HepG2 (cell line): ENCODE measurements around the gene BRSK2. TPM values are rescaled to one million over a fixed set of nuclear protein-coding genes. Genes with fewer than 3 reads are reported as not detected.

ENCODE experiments used
- ATAC-seq: fragments of 200-7000 bp; cut with Tn5 transposase; 3 replicates; pipeline ENCODE4 v1.9.1; 2020; ENCODE audit warnings: mild to moderate bottlenecking, moderate library complexity
- BruUV-seq: library from RNA; stranded (reverse); fragments of 400-500 nt; replicated peaks from 2 replicates; lab custom pipeline; 2021; lab: Mats Ljungman, UMichigan
- CTCF ChIA-PET: fragments of 300-600 bp; formaldehyde crosslinking; extraction: SDS; loops from one replicate; lab custom pipeline; 2021; ENCODE audit warnings: low total read pairs, inconsistent platforms, low intra/inter-chr PET ratio; lab: Yijun Ruan, JAX
- POLR2A ChIA-PET: fragments of 350-600 bp; sonication (Branson Sonifier 250); formaldehyde crosslinking; loops from one replicate; lab custom pipeline; 2020; ENCODE audit warnings: antibody characterized with exemption, inconsistent platforms; lab: Yijun Ruan, JAX
- DNase-seq: peaks from one replicate; pipeline ENCODE4 v3.0.0-alpha.2; 2015; ENCODE audit warnings: low spot score
- FAIRE-seq: peaks from 3 replicates; lab custom pipeline; 2011; peaks lifted over from hg19 to GRCh38; lab: Jason Lieb, UNC
- H2AFZ ChIP-seq: one replicate; pipeline ENCODE4 v1.6.1; 2011; ENCODE audit warnings: low read length, inconsistent platforms
- H3K27ac ChIP-seq: fragments of 300-600 bp; 3 replicates; pipeline ENCODE4 v1.8.0; 2011; ENCODE audit warnings: mixed run types, mild to moderate bottlenecking, mixed read lengths, low read length, inconsistent platforms; ENCODE audit not compliant: insufficient read depth; ENCODE audit errors: extremely low read length
- H3K27me3 ChIP-seq, 2 experiments: fragments of 200-600 bp in 1 of 2; 2 replicates in 1 of 2; 3 replicates in 1 of 2; pipeline versions ENCODE4 v1.6.0 to v1.8.0; 2011; ENCODE audit warnings: low read length in 2 of 2, mild to moderate bottlenecking in 2 of 2, moderate library complexity in 2 of 2, inconsistent platforms in 1 of 2; ENCODE audit not compliant: insufficient read depth in 2 of 2, control insufficient read depth in 1 of 2
- H3K36me3 ChIP-seq, 2 experiments: fragments of 200-600 bp in 1 of 2; replicated peaks in 1 of 2; 2 replicates in 1 of 2; 3 replicates in 1 of 2; pipeline versions ENCODE4 v1.5.1 to v1.8.0; 2011; ENCODE audit warnings: low read length in 2 of 2, inconsistent platforms in 1 of 2; ENCODE audit not compliant: insufficient read depth in 2 of 2, control insufficient read depth in 1 of 2
- H3K4me1 ChIP-seq: 2 replicates; pipeline ENCODE4 v1.5.1; 2012; ENCODE audit warnings: low read length, inconsistent platforms; ENCODE audit not compliant: insufficient read depth
- H3K4me2 ChIP-seq: 2 replicates; pipeline ENCODE4 v1.6.0; 2011; ENCODE audit warnings: low read depth, low read length, inconsistent platforms
- H3K4me3 ChIP-seq, 3 experiments: fragments of 200-600 bp in 1 of 3; sonication (generic), shearing (Covaris generic) in 1 of 3; replicated peaks in 1 of 3; 2 replicates each; pipeline ENCODE4 v1.5.1; 2011 to 2016; ENCODE audit warnings: low read length in 3 of 3, inconsistent platforms in 2 of 3, low read depth in 2 of 3, mild to moderate bottlenecking in 2 of 3, control low read depth in 1 of 3, mixed read lengths in 1 of 3; ENCODE audit not compliant: insufficient read depth in 1 of 3
- H3K79me2 ChIP-seq: one replicate; pipeline ENCODE4 v1.6.1; 2011; ENCODE audit warnings: low read length, inconsistent platforms; ENCODE audit not compliant: insufficient read depth
- H3K9ac ChIP-seq: 2 replicates; pipeline ENCODE4 v1.6.0; 2011; ENCODE audit warnings: mild to moderate bottlenecking, low read depth, low read length, inconsistent platforms; ENCODE audit not compliant: insufficient read depth
- H3K9me3 ChIP-seq: 2 replicates; pipeline ENCODE4 v1.5.1; 2012; ENCODE audit warnings: mild to moderate bottlenecking, low read length
- H4K20me1 ChIP-seq: 2 replicates; pipeline ENCODE4 v1.6.0; 2011; ENCODE audit warnings: inconsistent platforms, mild to moderate bottlenecking, low read length, moderate library complexity; ENCODE audit not compliant: insufficient read depth
- BCL6 ChIP-seq: IDR thresholded peaks from 2 replicates; pipeline ENCODE4 v1.6.1; 2016; ENCODE audit warnings: missing genetic modification reagents, missing compliant biosample characterization
- GFI1 ChIP-seq: sonication (generic); formaldehyde crosslinking; IDR thresholded peaks from 2 replicates; pipeline ENCODE4 v1.5.0; 2020; ENCODE audit warnings: missing genetic modification reagents, mild to moderate bottlenecking, borderline replicate concordance
- KLF12 ChIP-seq: sonication (generic); formaldehyde crosslinking; IDR thresholded peaks from 2 replicates; pipeline ENCODE4 v1.4.0; 2020; ENCODE audit warnings: missing genetic modification reagents, borderline replicate concordance
- POLR2AphosphoS2 ChIP-seq: IDR thresholded peaks from 2 replicates; pipeline ENCODE4 v1.6.1; 2011; ENCODE audit warnings: low read depth, low read length, improper control_type of control experiment
- SNRNP70 ChIP-seq: fragments of 200-400 bp; formaldehyde crosslinking; IDR thresholded peaks from 2 replicates; pipeline ENCODE4 v1.6.1; 2017; ENCODE audit warnings: mild to moderate bottlenecking, low read depth, low read length, moderate library complexity
- SSRP1 ChIP-seq: IDR thresholded peaks from 2 replicates; pipeline ENCODE4 v1.6.1; 2016; ENCODE audit warnings: control low read depth
- STAG1 ChIP-seq: sonication (generic); formaldehyde crosslinking; IDR thresholded peaks from 2 replicates; pipeline ENCODE4 v1.4.0; 2020; ENCODE audit warnings: missing genetic modification reagents
- TEAD2 ChIP-seq: sonication (generic); formaldehyde crosslinking; IDR thresholded peaks from 2 replicates; pipeline ENCODE4 v1.9.0; 2021; ENCODE audit warnings: missing genetic modification reagents
- ZBTB7A ChIP-seq: sonication (generic); formaldehyde crosslinking; IDR thresholded peaks from 2 replicates; pipeline ENCODE4 v1.8.0; 2022; ENCODE audit warnings: mild to moderate bottlenecking, missing genetic modification reagents
- ZNF562 ChIP-seq: sonication (generic); formaldehyde crosslinking; IDR thresholded peaks from 2 replicates; pipeline ENCODE4 v1.8.0; 2022; ENCODE audit warnings: missing genetic modification reagents, borderline replicate concordance
- ZNF674 ChIP-seq: sonication (generic); formaldehyde crosslinking; IDR thresholded peaks from 2 replicates; pipeline ENCODE4 v1.5.0; 2020; ENCODE audit warnings: low read depth, mild to moderate bottlenecking, missing genetic modification reagents
- WGBS: methylation state at CpG from one replicate; pipeline ENCODE4 v1.1.6; 2017; ENCODE audit warnings: low lambda C conversion rate; 5-methylcytosine and 5-hydroxymethylcytosine counted together
- in situ Hi-C: cut with HindIII; loops from 2 replicates; pipeline ENCODE4 v1.10.0; 2017; ENCODE audit warnings: low pct_unique_long_range_greater_than_20kb; ENCODE audit not compliant: extremely low pct_ligation_motif_present
- intact Hi-C: fragments of 100-400 bp; cut with micrococcal nuclease; formaldehyde crosslinking; loops from one replicate; pipeline ENCODE4 v1.10.0; 2022; ENCODE audit not compliant: unreplicated experiment
- polyA plus RNA-seq, 8 experiments: library from polyadenylated mRNA; depleted of rRNA in 3 of 8; stranded (reverse) in 7 of 8; unstranded in 1 of 8; fragments of >200 nt; fragmentation: Illumina TruSeq in 4 of 8; extraction: Trizol in 4 of 8; gene quantifications; 2 replicates each; pipeline versions ENCODE4 v1.2.1 to v1.2.3, GENCODE V29; 2011 to 2016; ENCODE audit warnings: low read depth in 4 of 8, missing spikeins in 1 of 8, mixed read lengths in 1 of 8; ENCODE audit not compliant: insufficient read depth in 1 of 8
- total RNA-seq, 5 experiments: library from RNA; depleted of rRNA; stranded (reverse); fragments of >200 nt; fragmentation: Illumina TruSeq; extraction: Trizol; gene quantifications; 2 replicates each; pipeline ENCODE4 v1.2.3, GENCODE V29; 2016; ENCODE audit warnings: low read depth in 1 of 5
- TF ChIP-seq, protein P1 (sequence below), 2 experiments: sonication (generic) in 1 of 2; formaldehyde crosslinking in 1 of 2; IDR thresholded peaks; 2 replicates each; pipeline versions ENCODE4 v1.5.1 to v1.6.1; 2011 to 2020; ENCODE audit warnings: borderline replicate concordance in 1 of 2, low read depth in 1 of 2, low read length in 1 of 2, mild to moderate bottlenecking in 1 of 2, missing genetic modification reagents in 1 of 2, moderate library complexity in 1 of 2
- TF ChIP-seq, protein P2 (sequence below): IDR thresholded peaks from 2 replicates; pipeline ENCODE4 v1.6.1; 2016; ENCODE audit warnings: low read depth, control low read depth
- TF ChIP-seq, protein P3 (sequence below): sonication (generic); formaldehyde crosslinking; IDR thresholded peaks from 2 replicates; pipeline ENCODE4 v1.4.0; 2020; ENCODE audit warnings: missing genetic modification reagents
- TF ChIP-seq, protein P4 (sequence below): sonication (generic); formaldehyde crosslinking; IDR thresholded peaks from 2 replicates; pipeline ENCODE4; 2020; ENCODE audit warnings: missing genetic modification reagents, mild to moderate bottlenecking, borderline replicate concordance

The BRSK2 gene
- total and polyA plus RNA-seq, 2 of the 13 experiments (the other 11 are each of a cell fraction or from before 2014, with no cell fraction given): 0.74 to 1.1 TPM

DNA sequence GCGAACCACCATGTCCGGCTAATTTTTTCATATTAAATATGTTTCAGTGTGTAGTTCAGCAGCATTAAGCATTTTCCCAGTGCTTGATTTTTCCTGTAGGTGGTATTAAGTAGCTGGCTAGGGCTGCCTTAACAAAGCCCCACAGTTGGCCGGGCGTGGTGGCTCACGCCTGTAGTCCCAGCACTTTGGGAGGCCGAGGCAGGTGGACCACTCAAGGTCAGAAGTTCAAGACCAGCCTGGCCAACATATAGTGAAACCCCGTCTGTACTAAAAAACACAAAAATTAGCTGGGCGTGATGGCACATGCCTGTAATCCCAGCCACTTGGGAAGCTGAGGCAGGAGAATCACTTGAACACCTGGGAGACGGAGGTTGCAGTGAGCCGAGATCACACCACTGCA lies 46.8 kb upstream of the BRSK2 start:
- no peak overlapping the region for H3K9ac ChIP-seq
- BruUV-seq: no TSS peak
- H3K4me2 ChIP-seq: no peak overlapping the region
- no peak for DNase-seq
- in situ Hi-C loops (no loop called here), intact Hi-C loops (no loop called here)
- no peaks in the 10 kb centered on the region for H3K9me3 ChIP-seq
- 63% methylated on average over 10 of the region's 10 CpGs for WGBS
- no peaks in the 10 kb centered on the region for H3K36me3 ChIP-seq
- H3K79me2 ChIP-seq: no peaks in the 10 kb centered on the region
- CTCF ChIA-PET: no interaction called here
- no peak for FAIRE-seq
- POLR2A ChIA-PET: no interaction called here
- H3K4me1 ChIP-seq: no peaks in the 10 kb centered on the region
- H2AFZ ChIP-seq: no peak overlapping the region
- H3K27me3 ChIP-seq: peaks cover 7 to 28% of the 10 kb centered on the region in 2 experiments
- ATAC-seq: no peak
- no peak overlapping the region for H3K27ac ChIP-seq
- no peak overlapping the region for H3K4me3 ChIP-seq
- no peaks in the 10 kb centered on the region for H4K20me1 ChIP-seq
- TF ChIP-seq SNRNP70 (no peak), KLF12 (no peak), TEAD2 (no peak), ZBTB7A (no peak), GFI1 (CRISPR knock-in tag) (no peak), POLR2AphosphoS2 (no peak), STAG1 (CRISPR knock-in tag) (no peak), BCL6 (no peak), ZNF674 (CRISPR knock-in tag) (no peak), ZNF562 (CRISPR knock-in tag) (no peak), SSRP1 (CRISPR knock-in tag) (no peak)
- TF ChIP-seq, protein P1, sequence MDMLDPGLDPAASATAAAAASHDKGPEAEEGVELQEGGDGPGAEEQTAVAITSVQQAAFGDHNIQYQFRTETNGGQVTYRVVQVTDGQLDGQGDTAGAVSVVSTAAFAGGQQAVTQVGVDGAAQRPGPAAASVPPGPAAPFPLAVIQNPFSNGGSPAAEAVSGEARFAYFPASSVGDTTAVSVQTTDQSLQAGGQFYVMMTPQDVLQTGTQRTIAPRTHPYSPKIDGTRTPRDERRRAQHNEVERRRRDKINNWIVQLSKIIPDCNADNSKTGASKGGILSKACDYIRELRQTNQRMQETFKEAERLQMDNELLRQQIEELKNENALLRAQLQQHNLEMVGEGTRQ (IDR thresholded peaks at IDR 0.05; ENCODE audit: low read depth, low read length): no peak
- TF ChIP-seq, protein P1 (CRISPR knock-in tag; IDR thresholded peaks at IDR 0.05; ENCODE audit: borderline replicate concordance): no peak
- TF ChIP-seq, protein P2, sequence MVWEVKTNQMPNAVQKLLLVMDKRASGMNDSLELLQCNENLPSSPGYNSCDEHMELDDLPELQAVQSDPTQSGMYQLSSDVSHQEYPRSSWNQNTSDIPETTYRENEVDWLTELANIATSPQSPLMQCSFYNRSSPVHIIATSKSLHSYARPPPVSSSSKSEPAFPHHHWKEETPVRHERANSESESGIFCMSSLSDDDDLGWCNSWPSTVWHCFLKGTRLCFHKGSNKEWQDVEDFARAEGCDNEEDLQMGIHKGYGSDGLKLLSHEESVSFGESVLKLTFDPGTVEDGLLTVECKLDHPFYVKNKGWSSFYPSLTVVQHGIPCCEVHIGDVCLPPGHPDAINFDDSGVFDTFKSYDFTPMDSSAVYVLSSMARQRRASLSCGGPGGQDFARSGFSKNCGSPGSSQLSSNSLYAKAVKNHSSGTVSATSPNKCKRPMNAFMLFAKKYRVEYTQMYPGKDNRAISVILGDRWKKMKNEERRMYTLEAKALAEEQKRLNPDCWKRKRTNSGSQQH: no peak
- TF ChIP-seq, protein P3, sequence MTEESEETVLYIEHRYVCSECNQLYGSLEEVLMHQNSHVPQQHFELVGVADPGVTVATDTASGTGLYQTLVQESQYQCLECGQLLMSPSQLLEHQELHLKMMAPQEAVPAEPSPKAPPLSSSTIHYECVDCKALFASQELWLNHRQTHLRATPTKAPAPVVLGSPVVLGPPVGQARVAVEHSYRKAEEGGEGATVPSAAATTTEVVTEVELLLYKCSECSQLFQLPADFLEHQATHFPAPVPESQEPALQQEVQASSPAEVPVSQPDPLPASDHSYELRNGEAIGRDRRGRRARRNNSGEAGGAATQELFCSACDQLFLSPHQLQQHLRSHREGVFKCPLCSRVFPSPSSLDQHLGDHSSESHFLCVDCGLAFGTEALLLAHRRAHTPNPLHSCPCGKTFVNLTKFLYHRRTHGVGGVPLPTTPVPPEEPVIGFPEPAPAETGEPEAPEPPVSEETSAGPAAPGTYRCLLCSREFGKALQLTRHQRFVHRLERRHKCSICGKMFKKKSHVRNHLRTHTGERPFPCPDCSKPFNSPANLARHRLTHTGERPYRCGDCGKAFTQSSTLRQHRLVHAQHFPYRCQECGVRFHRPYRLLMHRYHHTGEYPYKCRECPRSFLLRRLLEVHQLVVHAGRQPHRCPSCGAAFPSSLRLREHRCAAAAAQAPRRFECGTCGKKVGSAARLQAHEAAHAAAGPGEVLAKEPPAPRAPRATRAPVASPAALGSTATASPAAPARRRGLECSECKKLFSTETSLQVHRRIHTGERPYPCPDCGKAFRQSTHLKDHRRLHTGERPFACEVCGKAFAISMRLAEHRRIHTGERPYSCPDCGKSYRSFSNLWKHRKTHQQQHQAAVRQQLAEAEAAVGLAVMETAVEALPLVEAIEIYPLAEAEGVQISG (CRISPR knock-in tag): no peak
- TF ChIP-seq, protein P4, sequence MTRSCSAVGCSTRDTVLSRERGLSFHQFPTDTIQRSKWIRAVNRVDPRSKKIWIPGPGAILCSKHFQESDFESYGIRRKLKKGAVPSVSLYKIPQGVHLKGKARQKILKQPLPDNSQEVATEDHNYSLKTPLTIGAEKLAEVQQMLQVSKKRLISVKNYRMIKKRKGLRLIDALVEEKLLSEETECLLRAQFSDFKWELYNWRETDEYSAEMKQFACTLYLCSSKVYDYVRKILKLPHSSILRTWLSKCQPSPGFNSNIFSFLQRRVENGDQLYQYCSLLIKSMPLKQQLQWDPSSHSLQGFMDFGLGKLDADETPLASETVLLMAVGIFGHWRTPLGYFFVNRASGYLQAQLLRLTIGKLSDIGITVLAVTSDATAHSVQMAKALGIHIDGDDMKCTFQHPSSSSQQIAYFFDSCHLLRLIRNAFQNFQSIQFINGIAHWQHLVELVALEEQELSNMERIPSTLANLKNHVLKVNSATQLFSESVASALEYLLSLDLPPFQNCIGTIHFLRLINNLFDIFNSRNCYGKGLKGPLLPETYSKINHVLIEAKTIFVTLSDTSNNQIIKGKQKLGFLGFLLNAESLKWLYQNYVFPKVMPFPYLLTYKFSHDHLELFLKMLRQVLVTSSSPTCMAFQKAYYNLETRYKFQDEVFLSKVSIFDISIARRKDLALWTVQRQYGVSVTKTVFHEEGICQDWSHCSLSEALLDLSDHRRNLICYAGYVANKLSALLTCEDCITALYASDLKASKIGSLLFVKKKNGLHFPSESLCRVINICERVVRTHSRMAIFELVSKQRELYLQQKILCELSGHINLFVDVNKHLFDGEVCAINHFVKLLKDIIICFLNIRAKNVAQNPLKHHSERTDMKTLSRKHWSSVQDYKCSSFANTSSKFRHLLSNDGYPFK: no peak
